ENCODE measurements around the gene ACOT7. TPM values are rescaled to one million over a fixed set of nuclear protein-coding genes. Genes with fewer than 3 reads are reported as not detected.
A peak's percentile ranks its signal among the peaks of the same experiment; 100 is the strongest.

Gene ACOT7
- total and polyA plus RNA-seq, 2 of the 13 experiments (the other 11 are each of a cell fraction or from before 2014, with no cell fraction given): 33.0 to 55.8 TPM

DNA sequence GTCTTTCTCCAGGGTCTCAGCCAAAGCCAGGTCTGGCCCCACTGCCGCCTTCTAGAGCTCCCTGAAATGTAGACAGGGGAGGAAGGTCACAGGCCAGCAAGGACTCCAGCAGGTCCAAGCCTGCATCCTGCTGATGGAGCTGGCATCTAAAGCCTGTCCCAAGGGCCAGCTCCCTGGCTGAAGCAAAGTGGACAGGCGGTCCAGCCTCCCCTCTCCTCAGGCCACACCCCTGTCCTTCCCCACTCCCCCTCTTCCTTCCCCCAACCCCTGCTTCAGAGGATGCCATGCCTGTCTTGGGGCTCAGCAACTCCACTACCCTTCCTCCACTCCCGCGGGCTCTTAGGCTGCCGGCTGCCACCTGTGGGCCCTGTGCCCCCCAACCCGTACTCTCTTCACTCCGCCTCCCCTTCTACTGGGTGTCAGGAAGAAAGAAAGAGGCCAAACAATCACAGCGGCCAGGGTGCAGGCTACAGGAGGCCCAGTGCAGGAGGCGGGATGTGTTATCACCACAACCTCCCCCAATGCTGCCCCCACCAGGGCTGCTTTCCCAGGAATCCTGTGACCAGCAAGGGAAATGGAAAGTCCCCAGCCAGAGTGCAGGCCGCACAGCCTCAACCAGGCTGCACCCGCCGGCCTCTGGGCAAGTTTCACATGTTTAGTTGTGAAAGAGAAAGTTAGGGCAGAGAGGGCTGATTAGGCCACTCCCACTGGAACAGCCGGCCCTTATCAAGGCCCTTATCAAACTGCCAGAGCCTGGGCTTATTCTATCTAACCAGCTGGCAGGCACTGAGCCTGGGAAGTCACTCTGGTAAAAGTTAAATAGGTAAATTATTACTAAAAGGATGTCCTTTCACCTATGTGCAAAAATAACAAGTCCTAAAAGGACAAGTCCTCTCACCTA lies 34.1 kb downstream of the ACOT7 start (continued):
- TF ChIP-seq, protein P1, sequence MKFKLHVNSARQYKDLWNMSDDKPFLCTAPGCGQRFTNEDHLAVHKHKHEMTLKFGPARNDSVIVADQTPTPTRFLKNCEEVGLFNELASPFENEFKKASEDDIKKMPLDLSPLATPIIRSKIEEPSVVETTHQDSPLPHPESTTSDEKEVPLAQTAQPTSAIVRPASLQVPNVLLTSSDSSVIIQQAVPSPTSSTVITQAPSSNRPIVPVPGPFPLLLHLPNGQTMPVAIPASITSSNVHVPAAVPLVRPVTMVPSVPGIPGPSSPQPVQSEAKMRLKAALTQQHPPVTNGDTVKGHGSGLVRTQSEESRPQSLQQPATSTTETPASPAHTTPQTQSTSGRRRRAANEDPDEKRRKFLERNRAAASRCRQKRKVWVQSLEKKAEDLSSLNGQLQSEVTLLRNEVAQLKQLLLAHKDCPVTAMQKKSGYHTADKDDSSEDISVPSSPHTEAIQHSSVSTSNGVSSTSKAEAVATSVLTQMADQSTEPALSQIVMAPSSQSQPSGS (CRISPR knock-in tag; IDR thresholded peaks at IDR 0.05): no peak
- no peak for TF ChIP-seq FOXO1 (CRISPR knock-in tag; IDR thresholded peaks at IDR 0.05)
- TF ChIP-seq HIC2 (CRISPR knock-in tag; IDR thresholded peaks at IDR 0.05; ENCODE audit: low read depth): peak; percentile 67; the same call in 1 of the 2 replicates
- no peak for TF ChIP-seq ARNT (IDR thresholded peaks at IDR 0.05)
- TF ChIP-seq KAT7 (CRISPR knock-in tag; IDR thresholded peaks at IDR 0.05; ENCODE audit: borderline replicate concordance): no peak
- TF ChIP-seq, protein P2, sequence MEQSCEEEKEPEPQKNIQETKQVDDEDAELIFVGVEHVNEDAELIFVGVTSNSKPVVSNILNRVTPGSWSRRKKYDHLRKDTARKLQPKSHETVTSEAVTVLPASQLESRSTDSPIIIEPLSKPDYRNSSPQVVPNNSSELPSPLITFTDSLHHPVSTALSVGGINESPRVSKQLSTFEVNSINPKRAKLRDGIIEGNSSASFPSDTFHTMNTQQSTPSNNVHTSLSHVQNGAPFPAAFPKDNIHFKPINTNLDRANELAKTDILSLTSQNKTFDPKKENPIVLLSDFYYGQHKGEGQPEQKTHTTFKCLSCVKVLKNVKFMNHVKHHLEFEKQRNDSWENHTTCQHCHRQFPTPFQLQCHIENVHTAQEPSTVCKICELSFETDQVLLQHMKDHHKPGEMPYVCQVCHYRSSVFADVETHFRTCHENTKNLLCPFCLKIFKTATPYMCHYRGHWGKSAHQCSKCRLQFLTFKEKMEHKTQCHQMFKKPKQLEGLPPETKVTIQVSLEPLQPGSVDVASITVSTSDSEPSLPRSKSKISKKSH (CRISPR knock-in tag; IDR thresholded peaks at IDR 0.05; ENCODE audit: borderline replicate concordance): peak; percentile 21; the same call in 1 of the 2 replicates
- no peak for TF ChIP-seq ZNF484 (CRISPR knock-in tag; IDR thresholded peaks at IDR 0.05; ENCODE audit: borderline replicate concordance, low read depth)
- no peak for TF ChIP-seq CHD2 (IDR thresholded peaks at IDR 0.05; ENCODE audit: low read depth, low read length)
- TF ChIP-seq TEAD2 (CRISPR knock-in tag; IDR thresholded peaks at IDR 0.05): no peak
- TF ChIP-seq ZNF710 (CRISPR knock-in tag; IDR thresholded peaks at IDR 0.05; ENCODE audit: borderline replicate concordance): peak; percentile 61; the same call in 1 of the 2 replicates
- no peak for TF ChIP-seq ATAD3A (CRISPR knock-in tag; IDR thresholded peaks at IDR 0.05)
- no peak for TF ChIP-seq IRF9 (CRISPR knock-in tag; IDR thresholded peaks at IDR 0.05; ENCODE audit: borderline replicate concordance)
- no peak for TF ChIP-seq TRIM22 (IDR thresholded peaks at IDR 0.05)
- TF ChIP-seq, protein P3, sequence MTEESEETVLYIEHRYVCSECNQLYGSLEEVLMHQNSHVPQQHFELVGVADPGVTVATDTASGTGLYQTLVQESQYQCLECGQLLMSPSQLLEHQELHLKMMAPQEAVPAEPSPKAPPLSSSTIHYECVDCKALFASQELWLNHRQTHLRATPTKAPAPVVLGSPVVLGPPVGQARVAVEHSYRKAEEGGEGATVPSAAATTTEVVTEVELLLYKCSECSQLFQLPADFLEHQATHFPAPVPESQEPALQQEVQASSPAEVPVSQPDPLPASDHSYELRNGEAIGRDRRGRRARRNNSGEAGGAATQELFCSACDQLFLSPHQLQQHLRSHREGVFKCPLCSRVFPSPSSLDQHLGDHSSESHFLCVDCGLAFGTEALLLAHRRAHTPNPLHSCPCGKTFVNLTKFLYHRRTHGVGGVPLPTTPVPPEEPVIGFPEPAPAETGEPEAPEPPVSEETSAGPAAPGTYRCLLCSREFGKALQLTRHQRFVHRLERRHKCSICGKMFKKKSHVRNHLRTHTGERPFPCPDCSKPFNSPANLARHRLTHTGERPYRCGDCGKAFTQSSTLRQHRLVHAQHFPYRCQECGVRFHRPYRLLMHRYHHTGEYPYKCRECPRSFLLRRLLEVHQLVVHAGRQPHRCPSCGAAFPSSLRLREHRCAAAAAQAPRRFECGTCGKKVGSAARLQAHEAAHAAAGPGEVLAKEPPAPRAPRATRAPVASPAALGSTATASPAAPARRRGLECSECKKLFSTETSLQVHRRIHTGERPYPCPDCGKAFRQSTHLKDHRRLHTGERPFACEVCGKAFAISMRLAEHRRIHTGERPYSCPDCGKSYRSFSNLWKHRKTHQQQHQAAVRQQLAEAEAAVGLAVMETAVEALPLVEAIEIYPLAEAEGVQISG (CRISPR knock-in tag; IDR thresholded peaks at IDR 0.05): peak; percentile 94
- TF ChIP-seq ZNF598 (CRISPR knock-in tag; IDR thresholded peaks at IDR 0.05; ENCODE audit: borderline replicate concordance): peak; percentile 42; the same call in 1 of the 2 replicates

All from HepG2 (cell line).